Activated T-cell treated with anti-CD3 and anti-CD28 coated beads, Interleukin-2, amount 50 U/mL, for 48 hours (primary cell): ENCODE data around the gene CASP9.
"Not testable (repeated sequence)": the region's sequence is repeated elsewhere in the genome, so short reads cannot be mapped to it uniquely, and the experiment has no call there.

ENCODE experiments used
- DNase-seq, 2 experiments: peaks; one replicate each; pipeline ENCODE4 v3.0.0-alpha.2; 2020

The CASP9 gene

DNA sequence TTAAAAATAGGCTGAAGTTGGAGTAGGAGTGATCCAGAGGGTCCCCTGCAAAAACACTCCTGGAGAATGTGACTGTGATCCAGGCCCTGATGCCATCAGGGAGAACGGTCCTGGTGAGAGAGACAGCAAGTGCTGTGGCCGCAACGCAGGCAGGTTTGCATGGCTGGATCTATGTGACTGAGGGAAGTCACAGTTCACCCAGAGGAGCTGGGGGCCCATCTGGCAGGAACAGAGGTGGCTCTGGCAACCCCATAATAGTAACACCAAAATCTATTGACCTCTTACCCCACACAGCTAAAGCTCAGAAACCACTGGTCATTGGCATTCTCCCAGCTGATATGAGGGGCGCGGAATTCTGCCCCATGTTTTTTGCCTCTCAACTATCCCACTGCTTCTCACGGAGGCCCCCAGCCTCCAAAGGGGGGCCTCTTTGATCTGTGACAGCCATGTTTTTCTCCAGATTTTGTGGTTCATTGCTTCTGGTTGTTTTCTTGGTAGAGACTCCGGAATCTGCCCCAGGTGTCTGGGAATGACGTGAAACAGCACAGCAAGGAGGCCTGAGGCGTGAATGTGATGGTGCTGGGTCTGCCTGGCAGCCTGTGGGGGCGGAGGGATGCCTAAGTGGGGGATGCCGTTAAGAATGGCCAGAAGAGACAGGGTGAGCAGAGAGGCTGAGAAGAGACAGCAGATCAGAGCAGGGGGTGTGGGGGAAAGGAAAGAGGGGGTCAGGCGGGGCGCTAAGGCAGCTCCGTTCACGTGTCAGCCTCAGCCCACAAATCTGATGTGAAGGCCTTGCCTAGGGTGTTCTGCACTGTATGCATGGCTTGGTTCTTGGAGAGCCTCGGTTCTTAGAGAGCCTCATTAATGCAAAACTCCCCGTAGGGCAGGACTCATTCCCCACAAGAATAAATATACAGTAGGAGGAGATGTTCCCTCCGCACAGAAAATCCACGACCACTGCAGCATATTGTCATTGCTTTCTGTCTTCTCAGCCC lies 23.5 kb downstream of the CASP9 start:
- DNase-seq: no peak

DNA sequence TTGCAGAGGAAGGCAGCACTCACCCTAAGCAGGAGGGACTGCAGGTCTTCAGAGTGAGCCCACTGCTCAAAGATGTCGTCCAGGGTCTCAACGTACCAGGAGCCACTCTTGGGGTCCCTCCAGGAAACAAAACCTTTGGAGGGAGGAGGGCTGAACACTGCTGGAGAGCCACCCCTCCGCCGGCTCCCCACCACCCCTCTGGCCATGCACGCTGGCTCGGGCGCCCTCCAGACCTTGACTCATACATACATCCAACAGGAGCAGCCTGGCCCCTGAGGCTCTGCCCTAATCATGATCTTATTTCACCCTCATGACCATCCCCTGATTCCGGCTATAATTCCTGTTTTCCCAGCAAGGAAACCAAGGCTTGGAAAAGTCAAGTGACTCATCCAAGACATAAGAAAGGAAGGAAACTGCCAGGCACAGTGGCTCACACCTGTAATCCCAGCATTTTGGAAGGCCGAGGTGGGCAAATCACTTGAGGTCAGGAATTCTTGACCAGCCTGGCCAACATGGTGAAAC lies 30.1 kb downstream of the CASP9 start:
- no peak for DNase-seq

GRCh38 chr1:15492596-15492995 lies 31.4 kb downstream of the CASP9 start:
- DNase-seq: no peak

DNA sequence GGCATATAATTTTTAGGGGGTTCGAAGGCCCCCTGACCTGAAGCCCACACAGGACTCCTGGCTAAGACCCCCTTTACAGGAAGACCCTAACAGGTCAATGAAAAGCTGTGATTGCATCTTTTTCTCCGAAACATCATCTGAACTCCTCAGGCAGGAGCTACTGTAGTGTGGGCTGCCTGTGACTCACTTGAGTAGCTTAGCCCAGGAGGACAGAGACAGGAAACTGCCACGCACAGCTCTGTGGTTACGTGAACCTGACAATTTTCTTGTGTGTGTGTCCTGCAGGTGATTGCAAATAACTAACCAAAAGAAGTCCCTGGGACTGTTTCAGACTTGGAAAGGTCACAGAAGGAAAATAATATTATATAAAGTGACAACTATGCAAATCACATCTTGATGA lies 33.0 kb downstream of the CASP9 start:
- peak in 1 of 2 experiments; percentile 22 for DNase-seq

GRCh38 chr1:15489052-15489736 lies 34.8 kb downstream of the CASP9 start:
- DNase-seq: no peak

GRCh38 chr1:15488371-15488770 lies 35.6 kb downstream of the CASP9 start:
- DNase-seq: no peak

- not testable (repeated sequence) for DNase-seq
Measured at GRCh38 chr1:15486844-15487610, 37.0 kb downstream of the CASP9 start.

DNA sequence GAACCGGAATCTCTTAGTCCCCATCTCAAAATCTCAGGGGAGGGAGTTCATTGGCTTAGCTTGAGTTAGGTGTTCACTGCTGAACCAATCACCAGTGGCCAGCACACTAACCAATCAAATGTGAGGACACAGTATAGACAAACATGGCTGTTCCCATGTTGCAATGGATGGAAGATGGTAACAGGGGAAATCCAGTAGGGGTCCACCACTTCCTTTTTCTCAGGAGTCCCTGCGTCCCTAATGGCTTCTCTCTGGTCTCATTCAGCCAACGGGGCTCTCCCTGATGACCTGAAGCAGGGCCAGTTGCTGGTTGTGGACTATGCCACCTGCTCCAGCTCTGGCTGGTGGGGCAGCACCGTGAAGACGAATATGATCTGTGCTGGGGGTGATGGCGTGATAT lies 38.4 kb downstream of the CASP9 start:
- no peak for DNase-seq

DNA sequence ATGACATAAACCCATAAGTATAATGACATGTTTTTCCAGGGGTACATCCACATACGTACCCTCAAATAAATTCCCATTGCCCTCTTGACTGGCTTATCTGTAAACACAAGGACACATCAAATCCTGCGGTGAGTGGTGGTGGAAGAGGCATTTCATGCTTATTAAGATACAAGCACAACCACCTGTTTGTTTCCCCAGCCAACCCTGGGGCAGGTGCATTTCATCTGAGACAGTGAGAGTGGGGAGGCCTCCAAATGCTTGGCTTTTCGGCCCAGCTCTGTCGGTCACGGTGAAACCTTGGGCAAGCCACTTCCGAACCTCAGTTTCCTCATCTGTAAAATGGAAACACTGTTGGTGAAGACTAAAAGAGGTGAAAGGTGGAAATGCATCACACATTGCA lies 39.6 kb downstream of the CASP9 start:
- DNase-seq: not testable (repeated sequence)

- no peak for DNase-seq
Measured at GRCh38 chr1:15483971-15484370, 40.0 kb downstream of the CASP9 start.

- DNase-seq: not testable (repeated sequence)
Measured at GRCh38 chr1:15482983-15483543, 41.0 kb downstream of the CASP9 start.

- not testable (repeated sequence) for DNase-seq
Measured at GRCh38 chr1:15482455-15482854, 41.6 kb downstream of the CASP9 start.

DNA sequence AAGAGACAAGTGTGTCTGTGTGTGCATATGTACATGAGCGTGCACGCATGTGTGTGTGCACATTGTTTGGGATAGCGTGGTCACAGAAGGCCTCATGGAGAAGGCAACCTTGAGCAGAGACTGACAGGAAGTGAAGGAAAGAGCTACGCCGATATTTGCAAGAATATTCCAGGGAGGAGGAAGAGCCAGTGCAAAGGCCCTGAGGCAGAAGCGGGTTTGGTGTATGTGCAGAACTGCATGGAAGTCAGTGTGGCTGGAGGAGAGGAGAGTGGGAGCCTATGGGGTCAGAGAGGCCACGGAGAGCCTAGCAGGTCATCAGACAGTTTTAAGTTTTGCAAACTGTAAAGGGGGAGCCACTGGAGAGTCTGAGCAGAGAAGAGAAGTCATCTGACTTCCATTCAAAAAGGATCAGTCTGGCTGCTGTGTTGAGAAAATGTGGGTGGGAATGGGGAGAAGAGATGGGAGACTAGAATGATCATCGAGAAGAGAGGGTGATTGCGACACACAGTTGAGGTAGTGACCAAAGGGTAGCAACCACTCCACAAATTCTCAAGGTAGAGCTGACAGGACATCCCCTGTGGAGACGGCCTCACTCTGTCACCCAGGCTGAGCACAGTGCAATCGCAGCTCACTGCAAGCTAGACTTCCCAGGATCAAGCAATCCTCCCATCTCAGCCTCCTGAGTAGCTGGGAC lies 44.2 kb downstream of the CASP9 start:
- DNase-seq: no peak

DNA sequence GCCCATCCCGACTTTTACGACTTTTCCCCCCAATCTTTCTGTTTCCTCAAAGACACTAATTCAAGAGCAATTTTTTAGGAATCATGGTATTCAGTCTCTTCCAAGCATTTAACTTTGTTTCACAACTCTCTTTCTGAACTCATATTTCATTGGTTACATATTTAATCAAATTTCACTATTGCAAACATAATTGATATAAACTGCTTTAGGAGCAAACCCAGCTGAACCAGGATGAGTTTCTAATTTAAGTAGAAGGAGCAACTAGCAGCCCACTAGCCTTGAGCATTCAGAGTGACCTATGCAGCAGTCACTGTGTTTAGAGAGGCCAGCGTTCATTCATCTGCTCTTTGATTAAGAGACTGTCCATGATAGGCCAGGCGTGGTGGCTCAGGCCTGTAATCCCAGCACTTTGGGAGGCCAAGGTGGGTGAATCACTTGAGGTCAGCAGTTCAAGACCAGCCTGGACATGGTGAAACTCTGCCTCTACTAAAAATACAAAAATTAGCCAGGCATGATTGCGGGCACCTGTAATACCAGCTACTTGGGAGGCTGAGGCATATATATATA lies 46.3 kb downstream of the CASP9 start:
- DNase-seq: no peak

DNA sequence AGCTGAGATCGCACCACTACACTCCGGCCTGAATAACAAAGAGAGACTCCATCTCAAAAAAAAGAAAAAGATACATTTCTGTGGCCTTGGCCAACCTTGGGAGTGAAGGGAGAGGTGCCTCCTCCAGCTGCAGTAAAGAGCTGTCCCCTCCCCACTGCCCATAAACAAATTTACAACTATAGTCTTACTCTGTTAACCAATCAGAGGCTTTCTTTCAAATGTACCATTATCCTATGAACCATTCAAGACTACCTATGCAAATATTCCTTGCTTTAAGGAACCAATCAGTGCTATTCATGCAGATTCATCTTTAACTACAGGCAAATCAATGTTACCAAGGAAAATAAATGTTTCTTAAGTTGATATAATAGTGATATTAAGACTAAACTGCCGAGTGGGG lies 47.1 kb downstream of the CASP9 start:
- DNase-seq: no peak

DNA sequence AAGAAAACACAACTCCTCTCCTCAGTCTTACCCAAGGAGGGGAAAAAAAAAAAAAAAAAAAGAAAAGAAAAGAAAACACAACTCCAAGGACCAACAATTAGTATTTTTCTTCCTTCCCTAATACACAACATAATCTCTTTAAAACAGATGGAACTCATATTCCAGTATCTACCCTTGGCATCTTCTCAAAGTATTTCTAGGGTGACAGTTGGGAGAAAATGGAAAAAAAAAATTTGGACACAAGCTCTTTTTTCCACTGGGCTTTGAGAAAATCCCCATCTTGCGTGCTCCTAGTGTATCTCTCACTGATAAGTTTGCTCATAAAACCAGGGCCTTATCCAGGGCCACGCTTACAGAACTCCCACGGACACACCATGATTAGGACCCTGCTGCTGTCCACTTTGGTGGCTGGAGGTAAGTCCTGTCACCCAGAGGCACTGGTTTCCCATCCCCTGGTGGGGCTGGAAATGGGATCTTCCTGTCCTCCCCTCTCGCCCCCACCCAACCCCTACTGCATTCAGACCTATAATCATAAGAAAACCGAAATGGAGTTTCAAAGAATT lies 48.2 kb downstream of the CASP9 start, which contains the start of gene CELA2B:
Gene CELA2B, plus strand, starts transcription at position 353 of the 563 bp plus-strand sequence. Its CDS starts 22 bp downstream, at position 375.
- no peak for DNase-seq

- DNase-seq: no peak
Measured at GRCh38 chr1:15472587-15472986, 51.4 kb downstream of the CASP9 start.

DNA sequence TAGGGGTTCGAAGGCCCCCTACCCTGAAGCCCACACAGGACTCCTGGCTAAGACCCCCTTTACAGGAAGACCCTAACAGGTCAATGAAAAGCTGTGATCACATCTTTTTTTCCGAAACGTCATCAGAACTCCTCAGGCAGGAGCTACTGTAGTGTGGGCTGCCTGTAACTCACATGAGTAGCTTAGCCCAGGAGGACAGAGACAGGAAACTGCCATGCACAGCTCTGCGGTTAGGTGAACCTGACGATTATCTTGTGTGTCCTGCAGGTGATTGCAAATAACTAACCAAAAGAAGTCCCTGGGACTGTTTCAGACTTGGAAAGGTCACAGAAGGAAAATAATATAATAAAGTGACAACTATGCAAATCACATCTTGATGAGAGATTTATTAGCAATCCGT lies 52.3 kb downstream of the CASP9 start:
- not testable (repeated sequence) for DNase-seq

GRCh38 chr1:15471067-15471466 lies 52.9 kb downstream of the CASP9 start:
- DNase-seq: not testable (repeated sequence)

DNA sequence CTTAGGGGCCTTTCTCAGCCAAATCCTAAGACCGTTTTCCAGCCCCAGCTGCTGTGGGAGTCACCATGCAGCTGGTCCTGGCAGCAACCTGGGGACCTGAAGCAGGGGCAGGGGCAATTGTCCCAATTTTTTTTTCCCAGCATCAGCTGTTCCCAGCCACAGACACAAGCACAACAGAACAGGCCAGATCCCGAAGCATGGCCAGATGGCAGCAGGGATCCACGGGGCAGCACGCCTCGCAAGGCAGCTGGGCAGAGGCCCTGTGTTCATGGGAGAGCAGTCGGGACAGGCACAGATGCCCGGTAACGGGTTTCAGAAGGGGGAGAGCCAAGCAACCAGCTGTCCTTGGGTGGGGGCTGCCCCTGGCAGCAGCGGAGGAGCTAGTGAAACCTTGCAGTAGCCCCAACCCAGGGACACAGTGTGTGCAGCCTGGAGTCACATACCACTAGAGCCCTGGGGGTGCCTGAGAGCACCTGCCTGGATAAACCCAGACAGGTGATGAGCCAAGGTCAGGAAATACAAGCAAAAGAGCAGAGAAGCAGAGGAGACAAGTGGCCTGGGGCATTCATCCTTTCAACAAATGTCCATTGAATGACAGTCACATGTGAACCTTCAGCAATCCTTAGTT lies 54.1 kb downstream of the CASP9 start:
- DNase-seq: not testable (repeated sequence)

DNA sequence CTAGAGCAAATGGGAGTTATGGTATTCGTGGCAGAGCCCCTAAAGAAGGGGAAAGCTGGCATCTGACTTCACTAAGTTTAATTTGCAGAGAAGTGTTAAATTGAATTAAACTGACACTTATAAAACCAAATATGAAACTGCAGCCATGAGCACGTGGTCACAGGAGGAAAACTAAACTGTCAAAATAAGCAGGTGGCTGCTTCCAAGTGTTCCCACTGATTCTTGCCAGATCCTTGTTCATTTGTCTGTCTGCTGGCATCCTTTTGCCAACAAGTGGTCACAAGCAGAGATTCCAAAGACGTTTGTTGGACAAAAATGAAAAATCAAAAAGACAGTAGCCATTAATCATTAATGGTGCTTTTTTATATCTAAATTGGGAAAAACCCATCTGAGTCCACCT lies 54.7 kb downstream of the CASP9 start:
- DNase-seq: no peak
